ENCODE data around the gene RBM20.
"Not testable (repeated sequence)": the region's sequence is repeated elsewhere in the genome, so short reads cannot be mapped to it uniquely, and the experiment has no call there.

Gene RBM20

GRCh38 chr10:110860576-110861241, 216.6 kb downstream of the RBM20 start:
- DNase-seq: peak; percentile 11

DNA sequence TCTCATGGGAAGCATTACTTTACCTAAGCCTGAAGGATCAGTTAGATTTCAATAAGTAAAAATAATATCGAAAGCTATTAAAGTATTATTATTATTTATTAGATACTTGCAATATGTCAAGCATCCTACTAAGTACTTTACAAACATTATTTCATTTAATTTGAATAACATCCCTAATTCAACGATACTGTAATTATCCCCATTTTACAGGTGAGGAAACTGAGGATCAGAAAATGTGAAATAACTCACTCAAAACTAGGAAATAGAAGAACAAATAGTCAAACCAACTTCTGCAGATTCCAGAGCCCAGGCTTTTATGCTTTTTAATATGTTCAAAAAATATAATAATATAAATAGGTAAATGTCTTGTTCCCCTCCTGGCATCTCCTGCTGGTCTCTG, 217.3 kb downstream of the RBM20 start:
- no peak for DNase-seq

DNA sequence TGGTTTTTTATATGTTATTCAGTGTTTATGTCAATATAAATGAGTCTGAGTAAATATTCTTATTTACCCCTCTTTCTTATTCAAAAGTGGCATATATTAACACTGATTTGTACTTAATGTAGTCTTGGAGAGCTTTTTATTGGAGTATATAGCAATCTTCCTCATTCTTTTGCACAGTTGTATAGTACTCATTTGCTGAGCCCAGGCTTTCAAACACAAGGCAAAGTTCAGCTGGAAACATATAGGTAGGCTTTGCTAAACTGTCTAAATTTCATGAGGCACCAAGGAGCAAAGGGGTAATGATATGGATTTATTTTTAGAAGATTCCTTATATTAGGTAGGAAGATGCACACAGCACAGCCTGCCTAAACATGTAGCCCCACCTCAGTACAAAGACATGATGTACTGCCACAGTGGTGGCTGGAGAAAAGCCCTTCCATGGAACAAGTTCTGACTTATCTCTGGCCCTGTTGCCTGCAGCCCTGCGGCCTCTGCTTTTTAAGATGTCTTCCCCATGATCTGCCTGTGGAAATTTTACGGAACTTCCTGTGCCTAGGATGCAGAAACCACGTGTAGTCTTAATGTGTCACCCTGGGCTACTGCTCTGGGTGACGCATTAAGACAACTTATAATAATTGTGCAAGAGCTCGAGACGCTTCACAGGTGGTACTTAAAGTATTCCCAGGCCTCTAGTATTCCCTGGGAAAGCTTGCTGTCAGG, 218.0 kb downstream of the RBM20 start:
- DNase-seq: no peak

DNA sequence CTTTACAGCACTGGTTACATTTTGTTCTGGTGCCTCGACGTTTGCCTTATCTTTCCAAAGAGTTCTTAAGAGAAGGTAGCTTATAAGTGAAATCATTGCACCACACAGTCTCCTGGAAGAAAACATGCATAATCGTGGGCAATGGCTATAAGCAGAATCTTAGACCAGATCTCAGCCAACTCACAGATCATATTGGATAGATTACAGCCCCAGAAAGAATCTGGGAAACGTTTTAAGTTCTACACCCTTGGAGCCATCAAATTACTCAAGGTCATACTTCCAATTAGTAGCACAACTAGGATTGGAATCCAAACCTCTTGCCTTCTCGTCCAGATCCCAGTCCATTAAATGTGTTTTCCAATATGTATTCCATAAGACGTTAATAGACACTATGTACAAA, 218.8 kb downstream of the RBM20 start:
- DNase-seq: no peak

DNA sequence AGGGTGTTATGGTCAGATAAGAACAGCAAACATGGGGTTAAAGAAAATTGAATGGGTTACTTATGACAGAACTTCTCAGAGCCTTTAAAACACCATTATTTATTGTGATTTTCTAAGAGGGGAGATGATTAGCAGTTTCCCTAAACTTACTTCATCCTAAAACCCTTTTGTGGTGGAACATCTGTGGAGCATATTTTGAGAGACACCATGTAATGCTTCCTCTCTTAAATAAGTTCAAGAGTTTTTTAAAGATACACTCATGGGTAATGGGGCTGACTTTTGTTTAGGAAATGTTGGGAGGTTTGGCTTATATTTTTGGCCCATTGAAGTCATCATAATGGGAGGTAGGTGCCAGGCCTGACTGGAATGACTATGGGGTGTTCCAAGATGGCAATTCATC, 219.2 kb downstream of the RBM20 start:
- DNase-seq: no peak

DNA sequence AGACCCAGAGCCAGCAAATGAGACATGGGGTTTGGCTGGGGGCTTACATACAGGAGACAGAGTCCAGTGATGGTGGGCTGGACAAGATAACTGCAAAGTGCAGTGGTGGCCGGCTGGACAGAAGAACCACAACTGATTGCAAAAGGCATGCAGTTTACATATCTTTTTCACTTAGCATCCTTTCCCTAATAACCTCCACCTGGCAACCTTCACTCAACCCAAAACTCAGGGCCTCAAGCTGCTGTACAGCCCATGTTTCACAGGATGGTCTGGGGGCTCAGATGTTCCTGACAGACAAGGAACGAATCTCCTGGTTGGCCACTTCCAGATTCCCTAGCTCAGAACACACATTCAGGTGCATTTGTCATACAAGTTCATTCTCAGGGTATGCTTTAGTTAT, 219.8 kb downstream of the RBM20 start:
- no peak for DNase-seq

DNA sequence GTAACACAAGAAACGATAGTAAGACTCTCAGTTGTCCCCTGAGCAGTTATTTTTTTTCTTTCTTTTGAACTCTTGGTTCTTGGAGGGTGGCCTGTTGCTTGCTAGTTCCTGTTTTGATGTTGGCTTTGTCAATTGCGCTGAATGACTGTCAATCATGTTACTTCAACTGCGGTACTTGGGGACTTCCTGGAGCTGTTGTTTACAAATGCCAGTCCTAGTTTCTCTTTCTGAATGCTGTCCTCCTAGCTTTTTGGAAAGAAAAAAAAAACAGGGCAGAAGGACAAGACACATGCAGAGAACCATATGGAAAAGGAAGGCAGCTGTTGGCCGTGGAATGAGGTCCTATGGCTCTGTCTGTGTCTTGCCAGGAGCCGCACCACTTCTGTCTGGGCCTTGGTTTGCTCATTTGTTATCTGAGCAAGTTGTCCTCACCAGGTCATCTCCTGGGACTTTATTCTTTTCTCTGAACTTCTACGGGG, 220.6 kb downstream of the RBM20 start:
- peak; percentile 31 for DNase-seq

DNA sequence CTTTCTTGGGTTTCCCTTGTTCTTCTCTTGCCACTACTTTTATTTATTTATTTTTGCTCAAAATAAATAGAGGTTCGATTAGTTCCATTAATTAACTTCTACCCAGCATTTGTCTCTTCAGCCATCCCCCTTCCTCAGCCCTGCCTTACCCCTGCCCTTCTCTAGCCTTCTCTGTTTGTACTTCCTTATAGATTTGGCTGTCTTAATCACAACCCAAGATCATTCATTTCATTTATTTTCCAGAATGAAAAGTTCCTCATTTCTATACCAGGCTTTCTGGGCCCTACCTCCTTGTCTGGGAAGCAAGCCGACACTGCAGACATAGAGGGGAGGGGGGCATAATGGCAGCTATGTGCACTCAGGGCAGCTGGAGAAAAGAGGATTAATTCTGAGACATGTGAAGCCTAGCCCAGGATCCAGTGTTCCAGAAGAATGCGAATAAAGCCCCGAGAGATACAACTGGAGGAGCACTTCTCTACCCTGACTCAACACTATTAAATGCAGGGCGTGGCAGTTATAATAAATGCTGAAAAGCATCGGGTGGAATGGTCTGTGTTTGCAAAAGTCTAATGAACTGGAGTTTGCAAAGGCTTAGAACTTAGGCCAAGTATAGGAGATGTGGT, 221.2 kb downstream of the RBM20 start:
- no peak for DNase-seq

- no peak for DNase-seq
Measured at GRCh38 chr10:110865809-110866482, 221.8 kb downstream of the RBM20 start.

DNA sequence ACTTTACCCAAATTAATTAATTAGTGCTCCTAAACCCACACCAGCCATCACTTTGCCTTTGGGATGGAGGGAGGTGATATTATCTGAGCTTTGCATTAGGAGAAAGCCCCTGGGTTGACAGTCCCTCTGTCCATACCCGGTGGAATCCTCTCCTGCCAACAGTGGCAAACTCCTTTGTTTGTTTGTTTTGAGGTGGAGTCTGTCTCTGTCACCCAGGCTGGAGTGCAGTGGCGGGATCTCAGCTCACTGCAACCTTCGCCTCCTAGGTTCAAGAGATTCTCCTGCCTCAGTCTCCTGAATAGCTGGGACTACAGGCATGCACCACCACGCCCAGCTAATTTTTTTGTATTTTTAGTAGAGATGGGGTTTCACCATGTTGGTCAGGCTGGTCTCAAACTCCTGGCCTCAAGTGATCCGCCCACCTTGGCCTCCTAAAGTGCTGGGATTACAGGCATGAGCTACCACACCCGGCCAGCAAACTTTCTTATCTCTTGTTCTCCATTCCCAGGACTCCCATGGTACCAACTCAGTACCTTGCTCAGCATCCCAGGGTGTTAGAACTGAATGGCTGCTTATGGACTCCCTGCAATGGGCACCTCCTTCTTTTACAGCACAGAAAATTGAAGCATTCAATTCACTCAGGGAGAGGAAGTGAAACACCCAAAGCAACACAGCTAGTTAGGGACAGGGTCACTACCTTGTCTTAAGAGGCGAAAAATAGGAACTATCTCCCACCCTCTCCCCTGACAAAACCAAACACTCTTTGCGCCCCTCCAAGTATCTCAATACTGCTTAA, 223.1 kb downstream of the RBM20 start:
- DNase-seq: not testable (repeated sequence)

DNA sequence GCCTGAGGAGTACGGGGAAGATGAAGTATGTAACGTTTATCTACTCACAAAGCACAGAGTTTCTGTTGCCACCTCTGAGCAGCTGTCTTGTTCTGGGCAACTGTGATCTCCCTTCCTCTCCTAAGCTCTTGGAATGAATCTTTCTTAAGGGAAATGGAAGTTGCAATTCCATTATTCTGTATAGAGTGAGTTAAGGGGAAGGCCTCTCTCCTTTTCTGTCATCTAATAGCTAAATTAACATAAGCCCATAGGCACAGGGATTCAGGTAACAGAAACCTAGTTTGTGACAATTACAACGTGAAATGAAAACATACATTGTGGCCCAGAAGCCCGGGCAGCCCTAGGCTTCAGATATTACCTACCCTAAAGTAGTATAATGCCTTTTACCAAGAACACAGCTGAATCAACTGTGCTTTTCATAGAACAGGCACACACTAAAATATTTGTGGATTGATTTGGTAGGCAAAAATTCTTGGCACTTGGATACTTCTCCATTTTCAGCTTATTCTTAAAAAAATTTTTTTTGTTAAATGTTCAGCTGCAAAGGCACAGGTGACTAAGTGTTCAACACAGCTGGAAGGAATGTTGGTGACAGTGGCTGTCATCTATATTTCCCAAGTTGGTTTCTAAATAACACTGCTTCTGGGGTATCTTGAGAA, 223.8 kb downstream of the RBM20 start:
- DNase-seq: no peak

DNA sequence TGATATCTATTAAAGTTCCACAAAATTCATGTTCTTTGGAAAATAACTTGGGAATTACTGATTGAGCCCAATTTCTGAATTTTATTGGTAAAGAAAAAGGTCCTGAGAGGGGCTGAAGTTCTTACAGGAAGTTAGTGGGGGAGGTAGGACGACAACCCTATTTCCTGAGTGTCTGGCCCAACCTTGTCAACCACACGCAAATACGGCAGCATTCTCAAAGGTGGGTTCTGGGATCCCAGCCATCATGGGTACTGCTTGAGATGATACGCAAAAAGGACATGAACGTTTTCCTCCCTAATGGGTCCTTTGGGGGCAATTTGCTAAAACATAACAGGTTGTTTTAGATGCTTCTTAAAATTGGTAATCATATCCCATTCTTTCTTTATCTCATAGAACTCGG, 224.8 kb downstream of the RBM20 start:
- DNase-seq: peak; percentile 36

DNA sequence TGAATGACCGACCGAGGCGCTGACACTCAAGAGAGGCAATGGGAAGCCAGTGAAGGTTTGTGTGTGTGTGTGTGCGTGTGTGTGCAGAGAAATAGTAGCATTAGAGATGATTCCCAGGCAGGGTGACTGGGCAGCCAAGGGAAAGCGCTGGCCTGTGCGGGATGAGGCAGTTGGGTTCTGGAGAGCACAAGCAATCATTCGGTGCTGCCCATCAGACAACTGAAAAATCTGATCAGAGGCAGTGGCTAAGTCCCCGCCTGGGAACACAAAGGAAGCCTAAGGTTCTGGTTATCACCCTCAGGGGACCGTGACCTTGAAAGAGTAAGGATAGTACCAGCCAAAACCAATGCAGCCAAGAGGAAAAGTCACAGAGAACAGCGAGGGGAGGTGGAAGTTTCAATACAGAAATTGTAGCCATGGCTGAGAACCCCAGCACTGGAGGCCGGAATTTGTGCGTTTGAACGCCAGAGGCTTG, 226.7 kb downstream of the RBM20 start:
- DNase-seq: no peak

- peak; percentile 94 for DNase-seq
Measured at GRCh38 chr10:110871298-110872084, 227.4 kb downstream of the RBM20 start, which contains the start of gene PDCD4. Gene PDCD4, plus strand, starts transcription at chr10:110871928. Its CDS starts 4,100 bp downstream, at chr10:110876028.

DNA sequence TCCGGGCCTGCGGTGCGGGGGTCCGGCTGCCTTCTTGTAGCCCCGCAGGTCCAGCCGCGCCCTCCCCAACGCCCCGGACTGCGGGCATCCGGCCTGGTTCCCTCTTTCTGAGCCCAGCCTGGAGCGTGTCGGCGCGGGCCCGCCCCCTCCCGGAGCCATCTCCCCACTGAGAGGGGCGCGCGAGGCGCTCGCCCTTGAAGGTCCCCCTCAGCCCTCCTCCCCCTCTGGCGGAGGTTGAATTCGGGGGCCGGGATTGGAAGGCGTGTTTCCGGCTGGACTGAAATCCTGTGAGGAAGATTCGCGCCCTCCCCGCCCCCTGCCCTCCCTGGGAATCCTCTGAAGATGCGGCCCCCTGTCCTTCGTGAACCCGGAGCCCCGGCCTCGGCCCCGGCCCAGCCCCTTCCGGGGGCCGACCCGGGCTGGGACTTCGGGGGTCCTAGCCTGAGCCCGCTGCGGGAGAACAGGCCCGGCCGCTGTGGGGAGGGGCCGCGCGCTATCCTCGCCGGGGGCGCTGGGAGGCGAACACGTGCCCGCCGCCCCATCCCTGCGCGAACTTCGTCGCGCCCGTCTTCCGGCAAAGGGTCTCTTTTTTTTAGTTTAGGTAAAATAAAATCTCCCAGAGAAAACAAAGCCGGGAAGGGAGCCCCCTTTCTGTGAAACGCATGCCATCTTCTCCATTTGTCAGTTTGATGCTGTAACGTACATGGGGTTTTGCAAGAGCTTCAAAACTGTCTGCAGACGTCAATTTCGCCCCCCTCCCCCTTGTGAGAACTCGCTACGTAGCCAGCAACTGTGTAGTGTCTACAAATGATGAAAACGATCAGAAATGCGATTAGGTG, 228.2 kb downstream of the RBM20 start:
- DNase-seq: peak; percentile 81

DNA sequence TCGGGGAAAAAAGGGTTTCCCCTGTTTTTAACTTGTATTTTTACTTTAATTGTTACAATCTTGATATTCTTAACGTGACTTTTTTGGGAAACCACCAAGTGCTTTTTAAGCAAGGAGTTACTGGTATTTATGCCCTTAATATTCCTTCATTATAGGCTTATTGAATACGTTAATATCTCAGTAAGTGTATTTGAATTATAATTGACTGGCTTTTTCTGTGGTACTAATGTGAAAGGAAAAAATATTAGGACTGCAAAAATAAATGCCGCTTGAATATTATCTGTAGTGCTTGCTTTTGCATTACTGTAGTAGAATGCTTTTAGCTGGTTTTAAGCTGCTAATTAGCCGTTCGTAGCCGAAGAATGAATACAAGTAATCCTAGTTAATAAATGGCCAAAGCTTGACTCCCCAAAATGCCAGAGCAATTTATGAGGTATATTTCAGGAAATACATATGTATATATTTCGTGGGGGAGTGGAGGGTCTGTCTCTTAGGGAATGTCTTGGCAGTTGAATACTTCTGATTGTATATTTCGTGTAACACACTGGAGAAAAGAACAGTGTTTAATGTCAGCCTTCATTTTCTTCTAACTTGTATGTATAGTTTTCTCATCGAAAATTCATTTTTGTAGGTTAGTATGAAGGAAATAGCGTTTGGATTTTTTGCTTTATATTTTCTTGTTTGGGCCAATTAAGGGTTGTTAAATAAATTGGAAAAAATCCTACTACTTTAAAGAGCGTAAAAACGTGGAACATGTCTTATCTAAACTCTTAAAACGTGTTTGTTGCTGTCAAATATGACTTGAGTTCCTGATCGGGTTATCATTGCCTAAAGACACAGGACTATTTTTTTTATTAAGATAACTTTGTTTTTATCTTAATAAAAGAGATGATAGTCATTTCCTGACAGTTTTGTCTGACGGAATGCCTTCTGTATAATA, 229.1 kb downstream of the RBM20 start:
- no peak for DNase-seq

DNA sequence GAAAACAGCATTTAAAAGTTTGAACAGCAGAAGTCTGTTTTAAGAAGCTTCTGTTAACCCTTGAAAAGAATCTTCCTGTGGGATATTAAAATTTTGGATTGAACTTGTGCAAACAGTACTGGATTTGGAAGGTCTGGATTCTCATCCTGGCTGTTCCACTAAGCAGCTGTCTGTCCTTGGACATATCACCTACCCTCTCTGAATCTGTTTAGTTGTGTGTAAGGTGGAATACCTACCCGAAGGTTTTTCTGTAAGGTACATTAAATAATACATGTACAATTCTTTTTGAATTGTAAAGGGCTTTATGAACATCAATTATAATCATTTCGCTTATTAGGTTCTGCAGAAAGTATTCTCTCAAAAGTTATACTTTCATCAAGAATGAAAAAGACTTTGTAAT, 229.8 kb downstream of the RBM20 start:
- no peak for DNase-seq

DNA sequence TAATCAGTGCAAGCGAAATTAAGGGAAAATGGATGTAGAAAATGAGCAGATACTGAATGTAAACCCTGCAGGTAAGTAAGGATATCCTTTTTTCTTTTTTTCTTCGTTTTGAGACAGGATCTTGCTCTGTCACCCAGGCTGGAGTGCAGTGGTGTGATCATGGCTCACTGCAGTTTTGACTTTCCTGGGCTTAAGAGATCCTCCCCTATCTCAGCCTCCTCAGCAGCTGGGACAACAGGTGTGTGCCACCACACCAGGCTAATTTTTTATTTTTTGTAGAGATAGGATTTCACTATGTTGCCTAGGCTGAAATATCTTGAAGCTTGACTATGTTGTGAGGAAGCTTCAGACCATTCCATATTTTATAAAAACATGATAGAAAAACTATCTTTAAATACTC, 231.9 kb downstream of the RBM20 start:
- DNase-seq: no peak

DNA sequence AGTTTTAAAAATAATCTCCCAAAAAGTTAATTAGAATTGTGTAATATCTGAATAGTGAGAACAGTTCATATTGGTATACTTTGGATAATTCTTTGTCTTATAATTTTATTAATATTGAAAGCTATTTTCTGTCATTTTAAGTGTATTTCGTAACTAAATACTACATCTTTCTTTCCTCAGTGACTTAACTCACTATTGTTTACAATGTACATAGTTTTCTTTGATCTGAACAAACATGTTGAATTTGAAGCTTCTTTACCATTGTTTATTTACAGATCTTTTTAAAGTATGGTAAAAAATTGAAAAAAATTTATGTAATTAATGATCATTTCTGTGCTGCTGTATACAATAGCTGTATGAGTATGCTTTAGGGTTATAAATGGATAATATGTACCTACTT, 232.7 kb downstream of the RBM20 start:
- no peak for DNase-seq
